ENCODE measurements around the gene TAC4. TPM values are rescaled to one million over a fixed set of nuclear protein-coding genes. Genes with fewer than 3 reads are reported as not detected.

The TAC4 gene
- total and polyA plus RNA-seq, 7 donors, result not detected

GRCh38 chr17:49854126-49854525, 6.3 kb upstream of the TAC4 start:
- H3K27ac ChIP-seq, result no peak overlapping the region
- H3K27me3 ChIP-seq (ENCODE audit: insufficient read depth in 3 of 3, low read length in 2 of 3), result no peaks in the 10 kb centered on the region
- TF ChIP-seq, protein P1, sequence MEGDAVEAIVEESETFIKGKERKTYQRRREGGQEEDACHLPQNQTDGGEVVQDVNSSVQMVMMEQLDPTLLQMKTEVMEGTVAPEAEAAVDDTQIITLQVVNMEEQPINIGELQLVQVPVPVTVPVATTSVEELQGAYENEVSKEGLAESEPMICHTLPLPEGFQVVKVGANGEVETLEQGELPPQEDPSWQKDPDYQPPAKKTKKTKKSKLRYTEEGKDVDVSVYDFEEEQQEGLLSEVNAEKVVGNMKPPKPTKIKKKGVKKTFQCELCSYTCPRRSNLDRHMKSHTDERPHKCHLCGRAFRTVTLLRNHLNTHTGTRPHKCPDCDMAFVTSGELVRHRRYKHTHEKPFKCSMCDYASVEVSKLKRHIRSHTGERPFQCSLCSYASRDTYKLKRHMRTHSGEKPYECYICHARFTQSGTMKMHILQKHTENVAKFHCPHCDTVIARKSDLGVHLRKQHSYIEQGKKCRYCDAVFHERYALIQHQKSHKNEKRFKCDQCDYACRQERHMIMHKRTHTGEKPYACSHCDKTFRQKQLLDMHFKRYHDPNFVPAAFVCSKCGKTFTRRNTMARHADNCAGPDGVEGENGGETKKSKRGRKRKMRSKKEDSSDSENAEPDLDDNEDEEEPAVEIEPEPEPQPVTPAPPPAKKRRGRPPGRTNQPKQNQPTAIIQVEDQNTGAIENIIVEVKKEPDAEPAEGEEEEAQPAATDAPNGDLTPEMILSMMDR (IDR thresholded peaks at IDR 0.05), result no peak
- intact Hi-C loops (cut with DNase I), result loop anchor here (5.0 kb wide), 3 partner anchors 127 to 287 kb away; partner anchors contain the start of gene SLC35B1 (in 2 of the 2)
- H3K9me3 ChIP-seq, result no peaks in the 10 kb centered on the region
- WGBS, 3 donors, result 88 to 93% (median 90%) methylated on average over 5 of the region's 5 CpGs
- DNase-seq (no peak), ATAC-seq (no peak)
- no peak overlapping the region for H3K4me3 ChIP-seq
- H3K4me1 ChIP-seq, result peaks cover 11% of the 10 kb centered on the region
- no peaks in the 10 kb centered on the region for H3K36me3 ChIP-seq (ENCODE audit: insufficient read depth in 1 of 2, low read depth in 1 of 2)

GRCh38 chr17:49853470-49854015, 5.7 kb upstream of the TAC4 start:
- intact Hi-C loops (cut with DNase I), result loop anchor here (2.0 to 5.0 kb wide), 4 partner anchors 126 to 287 kb away; partner anchors contain the start of gene SLC35B1 (in 2 of the 2)

DNA sequence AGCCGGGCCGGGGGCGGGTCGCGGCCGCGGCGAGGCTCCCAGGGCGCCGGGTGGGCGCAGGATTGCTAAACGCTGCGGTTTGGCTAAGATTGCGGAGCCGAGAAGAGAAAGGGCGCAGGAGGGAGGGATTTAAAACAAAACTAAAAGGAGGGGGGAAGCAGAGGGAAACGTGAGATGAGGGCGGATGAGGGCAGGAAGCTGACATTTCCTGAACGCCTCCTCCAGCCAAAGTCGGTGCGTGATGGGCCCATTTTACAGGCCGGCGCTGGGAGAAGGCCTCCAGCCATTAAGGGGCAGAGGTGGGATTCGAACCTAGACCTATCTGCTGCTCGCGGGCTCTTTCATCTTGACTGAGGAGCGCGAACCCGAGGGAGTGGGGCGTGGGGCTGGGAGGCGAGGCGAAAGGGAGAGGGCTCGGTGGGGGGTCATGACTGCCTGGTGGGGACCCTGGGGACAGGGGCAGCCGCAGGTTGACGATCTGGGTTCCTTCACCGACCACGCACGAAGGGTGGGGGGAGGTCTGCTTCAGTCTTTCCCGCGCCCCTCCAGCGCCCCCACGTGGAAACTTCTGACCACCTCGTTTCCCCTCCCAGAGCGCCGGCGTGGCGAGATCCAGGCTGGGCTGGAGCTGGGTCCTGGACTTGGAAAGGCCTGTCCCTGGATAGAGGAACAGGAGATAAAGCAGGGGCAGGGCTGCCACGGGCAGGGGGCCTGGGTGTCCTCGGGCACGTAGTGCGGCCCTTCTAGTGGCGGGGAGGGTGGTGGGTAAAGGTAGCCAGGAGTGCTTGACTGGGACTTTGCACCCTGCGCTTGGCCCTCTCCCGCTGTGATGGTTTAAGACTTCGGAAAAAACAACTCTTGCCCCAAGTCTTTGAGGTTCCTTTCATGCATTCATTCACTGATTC, 3.8 kb upstream of the TAC4 start:
- no peaks in the 10 kb centered on the region for H3K36me3 ChIP-seq (ENCODE audit: insufficient read depth in 1 of 2, low read depth in 1 of 2)
- intact Hi-C loops (cut with DNase I), result loop anchor here (2.0 to 5.0 kb wide), 4 partner anchors 124 to 285 kb away; partner anchors contain the start of gene SLC35B1 (in 2 of the 2)
- peak overlapping the region; percentile 69 for H3K4me3 ChIP-seq
- DNase-seq, result peak; percentile 76 to 87
- peak; percentile 72 to 89 (median 79) for ATAC-seq
- TF ChIP-seq, protein P1 (IDR thresholded peaks at IDR 0.05), result peak; percentile 74
- H3K9me3 ChIP-seq, result no peaks in the 10 kb centered on the region
- peak overlapping the region; percentile 51 for H3K27ac ChIP-seq
- no peaks in the 10 kb centered on the region for H3K27me3 ChIP-seq (ENCODE audit: insufficient read depth in 3 of 3, low read length in 2 of 3)
- H3K4me1 ChIP-seq, result peaks cover 11% of the 10 kb centered on the region
- 7 to 10% (median 8%) methylated on average over 52 to 55 of the region's 55 CpGs for WGBS, 3 donors

More at GRCh38 chr17:49853470-49854015, 5.7 kb upstream of the TAC4 start:
- Histone ChIP-seq H3K9me3 (no peaks in the 10 kb centered on the region), H3K4me3 (no peak overlapping the region), H3K27ac (no peak overlapping the region), H3K4me1 (peaks cover 11% of the 10 kb centered on the region), H3K27me3 (ENCODE audit: insufficient read depth in 3 of 3, low read length in 2 of 3) (no peaks in the 10 kb centered on the region), H3K36me3 (ENCODE audit: insufficient read depth in 1 of 2, low read depth in 1 of 2) (no peaks in the 10 kb centered on the region)
- DNase-seq (no peak), ATAC-seq (no peak)
- WGBS, 3 donors, result 78 to 82% (median 80%) methylated on average over 10 of the region's 10 CpGs
- TF ChIP-seq, protein P1 (IDR thresholded peaks at IDR 0.05), result no peak

- Histone ChIP-seq H3K27me3 (ENCODE audit: insufficient read depth in 3 of 3, low read length in 2 of 3) (no peaks in the 10 kb centered on the region), H3K9me3 (no peaks in the 10 kb centered on the region), H3K27ac (peak overlapping the region; percentile 51), H3K4me3 (peak overlapping the region; percentile 69), H3K36me3 (ENCODE audit: insufficient read depth in 1 of 2, low read depth in 1 of 2) (no peaks in the 10 kb centered on the region), H3K4me1 (peaks cover 12% of the 10 kb centered on the region)
- intact Hi-C loops (cut with DNase I), result loop anchor here (5.0 kb wide), 3 partner anchors 124 to 284 kb away; partner anchors contain the start of gene SLC35B1 (in 2 of the 2)
- TF ChIP-seq, protein P1 (IDR thresholded peaks at IDR 0.05), result no peak
- ATAC-seq (peak; percentile 58 to 87 (median 74)), DNase-seq (no peak)
- WGBS, 3 donors, result 3 to 5% (median 4%) methylated on average over 42 to 61 of the region's 61 CpGs
These were observed 3.0 kb upstream of the TAC4 start for GRCh38 chr17:49850772-49851386.

Data from psoas muscle (tissue), 8 donors.